HCT116 (cell line): Measurements from ENCODE around the gene TNFRSF25. TPM values are rescaled to one million over a fixed set of nuclear protein-coding genes. Genes with fewer than 3 reads are reported as not detected.

Source experiments
- ATAC-seq: fragments of 200-7000 bp; cut with Tn5 transposase; 2 replicates; pipeline ENCODE4 v1.9.1; 2020; ENCODE audit warnings: mild to moderate bottlenecking, moderate library complexity
- BruUV-seq: library from RNA; stranded (reverse); fragments of 400-500 nt; replicated peaks from 2 replicates; lab custom pipeline; 2021; lab: Mats Ljungman, UMichigan
- CTCF ChIA-PET: fragments of 300-600 bp; sonication (Branson Sonifier 250); formaldehyde crosslinking; loops from one replicate; lab custom pipeline; 2021; ENCODE audit warnings: antibody characterized with exemption; lab: Charles Lee
- POLR2A ChIA-PET: fragments of 300-600, 350-600 bp; sonication (Branson Sonifier 250); formaldehyde crosslinking; loops from one replicate; lab custom pipeline; 2021; ENCODE audit warnings: antibody characterized with exemption; lab: Charles Lee
- RAD21 ChIA-PET, 2 experiments: fragments of 300-600 bp; sonication (Branson Sonifier 250); formaldehyde crosslinking; loops; one replicate each; lab custom pipeline; 2023; ENCODE audit warnings: low total read pairs in 2 of 2; ENCODE audit not compliant: uncharacterized antibody in 2 of 2, unreplicated experiment in 2 of 2, low non-redundant PET in 1 of 2; lab: Charles Lee
- DNase-seq: peaks from one replicate; pipeline ENCODE4 v3.0.0-alpha.2; 2010; ENCODE audit warnings: low read depth, low spot score
- H2AFZ ChIP-seq: fragments of 200-600 bp; shearing (Covaris generic), sonication (generic); 2 replicates; pipeline ENCODE4 v1.6.1; 2017; ENCODE audit warnings: low read depth, mixed run types, mixed read lengths, antibody characterized with exemption, low read length; ENCODE audit not compliant: poor library complexity, severe bottlenecking
- H3K27ac ChIP-seq: 2 replicates; pipeline ENCODE4 v1.5.1; 2012; ENCODE audit warnings: low read depth, low read length
- H3K27me3 ChIP-seq: fragments of 200-600 bp; sonication (generic); 2 replicates; pipeline ENCODE4 v1.6.1; 2016; ENCODE audit warnings: mixed run types, low read length, mixed read lengths; ENCODE audit not compliant: insufficient read depth
- H3K36me3 ChIP-seq, 2 experiments: fragments of 200-500 bp in 1 of 2; fragments of 200-600 bp in 1 of 2; sonication (Bioruptor generic) in 1 of 2; sonication (generic) in 1 of 2; 2 replicates each; pipeline versions ENCODE4 v1.5.1 to v1.6.1; 2014 to 2016; ENCODE audit warnings: low read length in 2 of 2, inconsistent platforms in 1 of 2, mixed read lengths in 1 of 2, mixed run types in 1 of 2; ENCODE audit not compliant: insufficient read depth in 2 of 2, control insufficient read depth in 1 of 2
- H3K4me1 ChIP-seq, 2 experiments: fragments of 200-600 bp in 1 of 2; sonication (generic) in 1 of 2; 2 replicates each; pipeline versions ENCODE4 v1.5.1 to v1.6.1; 2012 to 2017; ENCODE audit warnings: low read length in 2 of 2, inconsistent platforms in 1 of 2, mild to moderate bottlenecking in 1 of 2, mixed read lengths in 1 of 2, mixed run types in 1 of 2, moderate library complexity in 1 of 2; ENCODE audit not compliant: insufficient read depth in 2 of 2, control insufficient read depth in 1 of 2
- H3K4me2 ChIP-seq: fragments of 200-600 bp; sonication (generic); 2 replicates; pipeline ENCODE4 v1.6.1; 2017; ENCODE audit warnings: mixed run types, low read length, mixed read lengths
- H3K4me3 ChIP-seq, 2 experiments: fragments of 200-600 bp in 1 of 2; sonication (generic) in 1 of 2; replicated peaks in 1 of 2; 2 replicates each; pipeline ENCODE4 v1.5.1; 2011 to 2016; ENCODE audit warnings: low read length in 2 of 2, control low read depth in 1 of 2, low read depth in 1 of 2, mild to moderate bottlenecking in 1 of 2, mixed read lengths in 1 of 2, mixed run types in 1 of 2
- H3K79me2 ChIP-seq: fragments of 200-600 bp; sonication (generic); 2 replicates; pipeline ENCODE4 v1.6.1; 2017; ENCODE audit warnings: mild to moderate bottlenecking, mixed run types, low read length, moderate library complexity, mixed read lengths; ENCODE audit not compliant: insufficient read depth
- H3K9ac ChIP-seq: fragments of 200-600 bp; sonication (generic); 2 replicates; pipeline ENCODE4 v1.6.1; 2016; ENCODE audit warnings: low read length, mixed read lengths
- H3K9me2 ChIP-seq: fragments of 200-600 bp; sonication (generic), shearing (Covaris generic); 2 replicates; pipeline ENCODE4 v1.6.1; 2017; ENCODE audit warnings: mixed run types, mild to moderate bottlenecking, moderate library complexity; ENCODE audit not compliant: insufficient read depth
- H3K9me3 ChIP-seq, 2 experiments: fragments of 200-500 bp in 1 of 2; fragments of 200-600 bp in 1 of 2; sonication (Bioruptor generic) in 1 of 2; sonication (generic) in 1 of 2; 2 replicates each; pipeline ENCODE4 v1.6.1; 2014 to 2017; ENCODE audit warnings: low read length in 2 of 2, mixed read lengths in 2 of 2, inconsistent platforms in 1 of 2, low read depth in 1 of 2, mild to moderate bottlenecking in 1 of 2, mixed run types in 1 of 2, moderate library complexity in 1 of 2; ENCODE audit not compliant: control insufficient read depth in 1 of 2, insufficient read depth in 1 of 2
- H4K20me1 ChIP-seq: fragments of 200-600 bp; sonication (generic), shearing (Covaris generic); 2 replicates; pipeline ENCODE4 v1.6.1; 2017; ENCODE audit warnings: mixed run types, mild to moderate bottlenecking, moderate library complexity; ENCODE audit not compliant: insufficient read depth
- CEBPB ChIP-seq: IDR thresholded peaks from 2 replicates; pipeline ENCODE4 v1.6.1; 2012; ENCODE audit warnings: low read depth
- EGR1 ChIP-seq: IDR thresholded peaks from 2 replicates; pipeline ENCODE4 v1.6.1; 2012; ENCODE audit warnings: low read depth
- FOSL1 ChIP-seq: IDR thresholded peaks from 2 replicates; pipeline ENCODE4 v1.6.1; 2012; ENCODE audit warnings: low read depth
- JUND ChIP-seq: IDR thresholded peaks from 2 replicates; pipeline ENCODE4 v1.6.1; 2012
- POLR2A ChIP-seq: IDR thresholded peaks from 2 replicates; pipeline ENCODE4 v1.7.0; 2011; ENCODE audit warnings: borderline replicate concordance; ENCODE audit not compliant: insufficient read depth, insufficient read length; ENCODE audit errors: extremely low read depth
- POLR2AphosphoS5 ChIP-seq: IDR thresholded peaks from 2 replicates; pipeline ENCODE4 v1.6.1; 2011; ENCODE audit warnings: mild to moderate bottlenecking, low read depth, low read length, moderate library complexity
- RAD21 ChIP-seq: IDR thresholded peaks from 2 replicates; pipeline ENCODE4 v1.6.1; 2012; ENCODE audit warnings: low read depth, mild to moderate bottlenecking
- SIN3A ChIP-seq: IDR thresholded peaks from 2 replicates; pipeline ENCODE4 v1.6.1; 2012; ENCODE audit warnings: low read depth
- SP1 ChIP-seq: IDR thresholded peaks from 2 replicates; pipeline ENCODE4 v1.6.1; 2012; ENCODE audit warnings: low read depth
- TCF7L2 ChIP-seq: IDR thresholded peaks from 2 replicates; pipeline ENCODE4 v1.7.0; 2011; ENCODE audit warnings: borderline replicate concordance, inconsistent platforms; ENCODE audit not compliant: insufficient read depth, insufficient read length; ENCODE audit errors: extremely low read depth
- YY1 ChIP-seq: IDR thresholded peaks from 2 replicates; pipeline ENCODE4 v1.6.1; 2011; ENCODE audit warnings: low read length, low read depth, moderate library complexity, mild to moderate bottlenecking; ENCODE audit not compliant: insufficient replicate concordance; ENCODE audit errors: extremely low read depth
- ZNF274 ChIP-seq: fragments of 200-500 bp; sonication (Bioruptor generic); IDR thresholded peaks from 2 replicates; pipeline ENCODE4 v1.6.1; 2014; ENCODE audit warnings: mild to moderate bottlenecking, low read depth, low read length, inconsistent platforms
- intact Hi-C: fragments of 100-400 bp; cut with micrococcal nuclease; formaldehyde crosslinking; loops from 2 replicates; pipeline ENCODE4 v1.10.0; 2022
- total RNA-seq: library from RNA; stranded (reverse); gene quantifications from one replicate; pipeline ENCODE4 v1.2.1, GENCODE V29; 2021; ENCODE audit not compliant: unreplicated experiment
- TF ChIP-seq, protein P1 (sequence below): IDR thresholded peaks from 2 replicates; pipeline ENCODE4 v1.6.1; 2012
- TF ChIP-seq, protein P2 (sequence below): IDR thresholded peaks from 2 replicates; pipeline ENCODE4 v1.6.1; 2012
- TF ChIP-seq, protein P3 (sequence below), 3 experiments: fragments of 200-600 bp in 1 of 3; sonication (generic) in 1 of 3; IDR thresholded peaks in 2 of 3; conservative IDR thresholded peaks in 1 of 3; 2 replicates each; pipeline ENCODE4 v1.5.1; 2012 to 2017; ENCODE audit warnings: low read depth in 2 of 3, low read length in 2 of 3, antibody characterized with exemption in 1 of 3, borderline replicate concordance in 1 of 3, control low read depth in 1 of 3, mild to moderate bottlenecking in 1 of 3, mixed read lengths in 1 of 3, mixed run types in 1 of 3, moderate library complexity in 1 of 3; ENCODE audit not compliant: insufficient read depth in 1 of 3
- TF ChIP-seq, protein P4 (sequence below): IDR thresholded peaks from 2 replicates; pipeline ENCODE4 v1.6.1; 2011; ENCODE audit warnings: mild to moderate bottlenecking, low read length, moderate library complexity; ENCODE audit not compliant: insufficient replicate concordance; ENCODE audit errors: extremely low read depth

The TNFRSF25 gene
- total RNA-seq, 1 experiment from 2014 or later, result 27.5 TPM

DNA sequence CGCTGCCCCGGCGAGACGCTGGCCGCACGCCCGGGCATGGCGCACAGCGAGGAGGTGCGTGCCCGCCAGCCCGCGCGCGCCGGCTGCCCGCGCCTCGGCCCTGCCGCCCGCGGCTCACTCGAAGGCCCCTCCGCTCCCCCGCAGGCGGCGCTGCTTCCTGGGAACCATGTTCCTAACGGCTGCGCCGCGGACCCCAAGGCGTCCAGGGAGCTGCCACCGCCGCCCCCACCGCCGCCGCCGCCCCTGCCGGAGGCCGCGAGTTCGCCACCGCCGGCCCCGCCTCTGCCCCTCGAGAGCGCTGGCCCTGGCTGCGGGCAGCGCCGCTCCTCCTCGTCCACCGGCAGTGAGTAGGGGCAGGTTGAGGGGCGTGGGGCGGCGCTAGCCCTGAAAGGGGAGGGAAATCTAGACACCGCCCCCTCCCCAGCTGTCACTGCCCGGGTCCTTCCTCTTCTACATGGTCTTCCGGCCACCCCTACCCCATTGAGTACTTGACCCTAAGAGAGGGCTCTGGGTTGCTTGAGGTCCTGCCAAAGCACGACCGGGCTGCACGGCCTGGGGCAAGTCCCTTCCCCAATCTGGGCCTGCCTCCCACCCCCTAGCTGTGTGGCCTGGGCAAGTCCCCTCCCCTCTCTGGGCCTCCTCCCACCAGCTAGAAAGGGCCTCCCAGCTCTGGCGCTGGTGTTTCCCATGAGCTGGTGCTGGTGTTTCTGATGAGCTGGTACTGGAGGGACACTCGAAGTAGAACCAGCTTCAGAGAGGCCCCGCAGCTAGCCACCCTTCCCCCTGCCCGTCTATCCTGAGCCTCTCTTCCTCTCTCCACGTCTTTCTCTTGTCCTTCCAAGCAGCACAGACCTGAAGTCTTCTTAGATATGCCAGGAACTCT, 17.0 kb downstream of the TNFRSF25 start:
- ChIA-PET RAD21 (no interaction called here), POLR2A (interaction anchor here (1.0 to 1.8 kb wide), 2 partner anchors 10 to 14 kb away, joined by 4 to 5 read pairs; no protein-coding TSS in a partner anchor), CTCF (interaction anchor here (1.0 to 3.1 kb wide), 12 partner anchors 8 to 244 kb away, joined by 3 to 18 read pairs (median 4); no protein-coding TSS in a partner anchor)
- intact Hi-C loops, result loop anchor here (2.0 to 10.0 kb wide), 2 partner anchors 42 to 766 kb away; partner anchors contain the start of gene PLEKHG5
- H3K9ac ChIP-seq, result peak overlapping the region; percentile 76
- H3K4me3 ChIP-seq, result peak overlapping the region; percentile 59 to 69
- H2AFZ ChIP-seq, result no peak overlapping the region
- H3K4me2 ChIP-seq, result peak overlapping the region; percentile 95
- BruUV-seq, result no TSS peak
- peaks cover 16 to 57% of the 10 kb centered on the region in 2 experiments for H3K4me1 ChIP-seq
- TF ChIP-seq SP1 (no peak), ZNF274 (no peak), YY1 (no peak), SIN3A (no peak), RAD21 (no peak), FOSL1 (no peak), POLR2A (no peak), POLR2AphosphoS5 (no peak), CEBPB (no peak), EGR1 (no peak), TCF7L2 (no peak), JUND (no peak)
- TF ChIP-seq, protein P1, sequence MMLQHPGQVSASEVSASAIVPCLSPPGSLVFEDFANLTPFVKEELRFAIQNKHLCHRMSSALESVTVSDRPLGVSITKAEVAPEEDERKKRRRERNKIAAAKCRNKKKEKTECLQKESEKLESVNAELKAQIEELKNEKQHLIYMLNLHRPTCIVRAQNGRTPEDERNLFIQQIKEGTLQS, result no peak
- TF ChIP-seq, protein P2, sequence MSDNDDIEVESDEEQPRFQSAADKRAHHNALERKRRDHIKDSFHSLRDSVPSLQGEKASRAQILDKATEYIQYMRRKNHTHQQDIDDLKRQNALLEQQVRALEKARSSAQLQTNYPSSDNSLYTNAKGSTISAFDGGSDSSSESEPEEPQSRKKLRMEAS, result no peak
- TF ChIP-seq, protein P3, sequence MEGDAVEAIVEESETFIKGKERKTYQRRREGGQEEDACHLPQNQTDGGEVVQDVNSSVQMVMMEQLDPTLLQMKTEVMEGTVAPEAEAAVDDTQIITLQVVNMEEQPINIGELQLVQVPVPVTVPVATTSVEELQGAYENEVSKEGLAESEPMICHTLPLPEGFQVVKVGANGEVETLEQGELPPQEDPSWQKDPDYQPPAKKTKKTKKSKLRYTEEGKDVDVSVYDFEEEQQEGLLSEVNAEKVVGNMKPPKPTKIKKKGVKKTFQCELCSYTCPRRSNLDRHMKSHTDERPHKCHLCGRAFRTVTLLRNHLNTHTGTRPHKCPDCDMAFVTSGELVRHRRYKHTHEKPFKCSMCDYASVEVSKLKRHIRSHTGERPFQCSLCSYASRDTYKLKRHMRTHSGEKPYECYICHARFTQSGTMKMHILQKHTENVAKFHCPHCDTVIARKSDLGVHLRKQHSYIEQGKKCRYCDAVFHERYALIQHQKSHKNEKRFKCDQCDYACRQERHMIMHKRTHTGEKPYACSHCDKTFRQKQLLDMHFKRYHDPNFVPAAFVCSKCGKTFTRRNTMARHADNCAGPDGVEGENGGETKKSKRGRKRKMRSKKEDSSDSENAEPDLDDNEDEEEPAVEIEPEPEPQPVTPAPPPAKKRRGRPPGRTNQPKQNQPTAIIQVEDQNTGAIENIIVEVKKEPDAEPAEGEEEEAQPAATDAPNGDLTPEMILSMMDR (IDR thresholded peaks at IDR 0.05 in 2 of 3, conservative IDR thresholded peaks at IDR 0.05 in 1 of 3; ENCODE audit: borderline replicate concordance in 1 of 3, insufficient read depth in 1 of 3, low read depth in 2 of 3, low read length in 2 of 3), result no peak
- TF ChIP-seq, protein P4, sequence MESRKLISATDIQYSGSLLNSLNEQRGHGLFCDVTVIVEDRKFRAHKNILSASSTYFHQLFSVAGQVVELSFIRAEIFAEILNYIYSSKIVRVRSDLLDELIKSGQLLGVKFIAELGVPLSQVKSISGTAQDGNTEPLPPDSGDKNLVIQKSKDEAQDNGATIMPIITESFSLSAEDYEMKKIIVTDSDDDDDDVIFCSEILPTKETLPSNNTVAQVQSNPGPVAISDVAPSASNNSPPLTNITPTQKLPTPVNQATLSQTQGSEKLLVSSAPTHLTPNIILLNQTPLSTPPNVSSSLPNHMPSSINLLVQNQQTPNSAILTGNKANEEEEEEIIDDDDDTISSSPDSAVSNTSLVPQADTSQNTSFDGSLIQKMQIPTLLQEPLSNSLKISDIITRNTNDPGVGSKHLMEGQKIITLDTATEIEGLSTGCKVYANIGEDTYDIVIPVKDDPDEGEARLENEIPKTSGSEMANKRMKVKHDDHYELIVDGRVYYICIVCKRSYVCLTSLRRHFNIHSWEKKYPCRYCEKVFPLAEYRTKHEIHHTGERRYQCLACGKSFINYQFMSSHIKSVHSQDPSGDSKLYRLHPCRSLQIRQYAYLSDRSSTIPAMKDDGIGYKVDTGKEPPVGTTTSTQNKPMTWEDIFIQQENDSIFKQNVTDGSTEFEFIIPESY, result no peak
- DNase-seq (no peak), ATAC-seq (peak; percentile 18)
- no peaks in the 10 kb centered on the region for H3K9me2 ChIP-seq
- H3K27me3 ChIP-seq, result no peaks in the 10 kb centered on the region
- H3K27ac ChIP-seq, result peak overlapping the region; percentile 98
- no peaks in the 10 kb centered on the region for H4K20me1 ChIP-seq
- H3K36me3 ChIP-seq, result 0 out of 4 replicates have a peak, but pooled peaks cover 0 to 2% of the 10 kb centered on the region in 2 experiments
- H3K9me3 ChIP-seq, result no peaks in the 10 kb centered on the region
- no peaks in the 10 kb centered on the region for H3K79me2 ChIP-seq
